IMR-90 (cell line): ENCODE data around the gene LIMS1. TPM values are rescaled to one million over a fixed set of nuclear protein-coding genes. Genes with fewer than 3 reads are reported as not detected.

Source experiments
- ATAC-seq: fragments of 200-7000 bp; cut with Tn5 transposase; 2 replicates; pipeline ENCODE4 v1.9.1; 2020; ENCODE audit warnings: low read depth, mild to moderate bottlenecking, moderate library complexity
- BruUV-seq: library from RNA; stranded (reverse); fragments of 400-500 nt; replicated peaks from 2 replicates; lab custom pipeline; 2021; lab: Mats Ljungman, UMichigan
- CTCF ChIA-PET: fragments of 300-600 bp; formaldehyde crosslinking; extraction: SDS; loops from one replicate; lab custom pipeline; 2021; ENCODE audit warnings: antibody characterized with exemption; lab: Yijun Ruan, JAX
- POLR2A ChIA-PET: fragments of 300-600 bp; sonication (Branson Sonifier 250); formaldehyde crosslinking; loops from one replicate; lab custom pipeline; 2022; ENCODE audit warnings: antibody characterized with exemption; ENCODE audit not compliant: unreplicated experiment; lab: Charles Lee
- DNase-seq: peaks from one replicate; pipeline ENCODE4 v3.0.0; 2013
- H2AFZ ChIP-seq: replicated peaks from 2 replicates; pipeline ENCODE3; 2013; ENCODE audit warnings: low read length, mild to moderate bottlenecking; ENCODE audit not compliant: poor library complexity
- H2AK5ac ChIP-seq: 2 replicates; pipeline ENCODE4 v1.6.1; 2013; ENCODE audit warnings: low read depth, low read length, inconsistent platforms
- H2AK9ac ChIP-seq: replicated peaks from 2 replicates; pipeline ENCODE3; 2013; ENCODE audit warnings: mild to moderate bottlenecking, low read depth, low read length, moderate library complexity; ENCODE audit not compliant: poor library complexity
- H2BK120ac ChIP-seq: 2 replicates; pipeline ENCODE4 v1.6.1; 2013; ENCODE audit warnings: low read depth, low read length, inconsistent platforms
- H2BK15ac ChIP-seq: 3 replicates; pipeline ENCODE4 v1.6.1; 2013; ENCODE audit warnings: low read depth, low read length, inconsistent platforms
- H2BK20ac ChIP-seq: 2 replicates; pipeline ENCODE4 v1.6.1; 2013; ENCODE audit warnings: low read depth, mild to moderate bottlenecking, inconsistent platforms, low read length, moderate library complexity
- H2BK5ac ChIP-seq: 2 replicates; pipeline ENCODE4 v1.6.1; 2013; ENCODE audit warnings: mild to moderate bottlenecking, low read depth, low read length, inconsistent platforms; ENCODE audit not compliant: poor library complexity, severe bottlenecking
- H3K14ac ChIP-seq: replicated peaks from 2 replicates; pipeline ENCODE4 v1.6.1; 2013; ENCODE audit warnings: low read depth, low read length, inconsistent platforms
- H3K18ac ChIP-seq: 2 replicates; pipeline ENCODE4 v1.6.1; 2013; ENCODE audit warnings: low read depth, low read length, control low read depth
- H3K23ac ChIP-seq: 2 replicates; pipeline ENCODE4 v1.6.1; 2013; ENCODE audit warnings: low read depth, low read length, inconsistent platforms
- H3K27ac ChIP-seq: 2 replicates; pipeline ENCODE4 v1.5.1; 2013; ENCODE audit warnings: mild to moderate bottlenecking, control low read depth, low read length; ENCODE audit not compliant: insufficient read depth
- H3K27me3 ChIP-seq: 2 replicates; pipeline ENCODE4 v1.6.1; 2013; ENCODE audit warnings: low read length; ENCODE audit not compliant: control insufficient read depth, insufficient read depth
- H3K36me3 ChIP-seq: 2 replicates; pipeline ENCODE4 v1.6.1; 2013; ENCODE audit warnings: low read length, mixed read lengths; ENCODE audit not compliant: control insufficient read depth, insufficient read depth
- H3K4ac ChIP-seq: 2 replicates; pipeline ENCODE4 v1.6.1; 2013; ENCODE audit warnings: low read depth, low read length, inconsistent platforms
- H3K4me1 ChIP-seq: 2 replicates; pipeline ENCODE4 v1.6.1; 2013; ENCODE audit warnings: low read length, mixed read lengths; ENCODE audit not compliant: control insufficient read depth, insufficient read depth
- H3K4me2 ChIP-seq: 2 replicates; pipeline ENCODE4 v1.6.1; 2013; ENCODE audit warnings: low read depth, mild to moderate bottlenecking, control low read depth, low read length, moderate library complexity
- H3K4me3 ChIP-seq: 2 replicates; pipeline ENCODE4 v1.5.1; 2013; ENCODE audit warnings: low read depth, mild to moderate bottlenecking, control low read depth, low read length, moderate library complexity; ENCODE audit not compliant: insufficient read depth
- H3K56ac ChIP-seq: 2 replicates; pipeline ENCODE4 v1.6.1; 2013; ENCODE audit warnings: low read length, inconsistent platforms; ENCODE audit not compliant: insufficient read depth; ENCODE audit errors: extremely low read depth
- H3K79me1 ChIP-seq, 2 experiments: 2 replicates each; pipeline ENCODE4 v1.6.1; 2013; ENCODE audit warnings: low read length in 2 of 2, inconsistent platforms in 1 of 2, low read depth in 1 of 2
- H3K9ac ChIP-seq: 2 replicates; pipeline ENCODE4 v1.6.1; 2013; ENCODE audit warnings: low read depth, low read length, control low read depth
- H3K9me1 ChIP-seq: 2 replicates; pipeline ENCODE4 v1.6.1; 2013; ENCODE audit warnings: low read length, inconsistent platforms; ENCODE audit not compliant: insufficient read depth
- H3K9me3 ChIP-seq: 2 replicates; pipeline ENCODE4 v1.6.1; 2013; ENCODE audit warnings: low read length; ENCODE audit not compliant: control insufficient read depth, insufficient read depth
- H4K20me1 ChIP-seq: 2 replicates; pipeline ENCODE4 v1.6.1; 2013; ENCODE audit warnings: low read length, inconsistent platforms; ENCODE audit not compliant: insufficient read depth
- H4K5ac ChIP-seq: 2 replicates; pipeline ENCODE4 v1.6.1; 2013; ENCODE audit warnings: mild to moderate bottlenecking, low read depth, low read length, control low read depth
- H4K8ac ChIP-seq, 2 experiments: 2 replicates each; pipeline ENCODE4 v1.6.1; 2013; ENCODE audit warnings: low read depth in 2 of 2, low read length in 2 of 2, control low read depth in 1 of 2, inconsistent platforms in 1 of 2
- H4K91ac ChIP-seq: 2 replicates; pipeline ENCODE4 v1.6.1; 2013; ENCODE audit warnings: low read depth, low read length, inconsistent platforms; ENCODE audit not compliant: insufficient read depth
- CEBPB ChIP-seq: IDR thresholded peaks from 2 replicates; pipeline ENCODE4 v1.6.1; 2012; ENCODE audit warnings: low read depth, low read length, improper control_type of control experiment
- MAZ ChIP-seq: IDR thresholded peaks from 2 replicates; pipeline ENCODE4 v1.6.1; 2012; ENCODE audit warnings: low read depth, mild to moderate bottlenecking, low read length, improper control_type of control experiment, moderate library complexity, borderline replicate concordance
- WGBS, 2 experiments: methylation state at CpG; one replicate each; pipeline versions ENCODE4 v1.1.5 to v1.1.7; 2013; ENCODE audit warnings: missing lambda C conversion rate in 2 of 2; ENCODE audit not compliant: insufficient read length in 1 of 2; ENCODE audit errors: extremely low coverage in 2 of 2; 5-methylcytosine and 5-hydroxymethylcytosine counted together
- dilution Hi-C: fragments of 300-500 bp; cut with HindIII; formaldehyde crosslinking; loops from one replicate; pipeline ENCODE4 v1.14.3; 2018; ENCODE audit warnings: low sequenced_read_pairs; ENCODE audit not compliant: unreplicated experiment
- in situ Hi-C: fragments of 300-500 bp; cut with MboI; formaldehyde crosslinking; loops from 3 replicates; pipeline ENCODE4 v1.14.3; 2019; ENCODE audit warnings: low sequenced_read_pairs, inconsistent platforms, mixed read lengths
- intact Hi-C: fragments of 100-400 bp; cut with micrococcal nuclease; formaldehyde crosslinking; loops from 2 replicates; pipeline ENCODE4 v1.10.0; 2022
- polyA plus RNA-seq, 3 experiments: library from polyadenylated mRNA; depleted of rRNA; stranded (reverse); fragments of >200 nt; gene quantifications; 2 replicates each; pipeline ENCODE4 v1.2.3, GENCODE V29; 2012; ENCODE audit warnings: low replicate concordance in 1 of 3
- total RNA-seq: library from RNA; depleted of rRNA; stranded (reverse); fragments of >200 nt; gene quantifications from 2 replicates; pipeline ENCODE4 v1.2.3, GENCODE V29; 2012

LIMS1 gene
- total and polyA plus RNA-seq, 2 of the 4 experiments (the other 2 are of a cell fraction): 59.1 to 131 TPM

GRCh38 chr2:108588070-108588668, 53.9 kb downstream of the LIMS1 start:
- CTCF ChIA-PET: no interaction called here
- Histone ChIP-seq H3K56ac (no peak overlapping the region), H3K4me1 (peaks cover 20% of the 10 kb centered on the region), H3K27me3 (no peaks in the 10 kb centered on the region), H2AK9ac (no peak overlapping the region), H4K5ac (0 out of 2 replicates have a peak overlapping the region, but pooled peaks have one; percentile 61), H3K27ac (peak overlapping the region; percentile 22; the same call in 1 of the 2 replicates), H3K14ac (peak overlapping the region; percentile 77; the same call in 1 of the 2 replicates), H2AFZ (no peak overlapping the region), H3K23ac (peak overlapping the region; percentile 31; the same call in 1 of the 2 replicates), H2BK120ac (no peak overlapping the region), H2AK5ac (peak overlapping the region; percentile 7; the same call in 1 of the 2 replicates), H3K4me3 (no peak overlapping the region), H3K4me2 (0 out of 2 replicates have a peak overlapping the region, but pooled peaks have one; percentile 19), H2BK5ac (peak overlapping the region; percentile 17), H3K79me1 (peaks cover 36 to 80% of the 10 kb centered on the region in 2 experiments), H3K9ac (no peak overlapping the region), H4K91ac (no peak overlapping the region), H3K36me3 (no peaks in the 10 kb centered on the region), H4K8ac (peak overlapping the region; percentile 22 to 23; a peak in 1 of 4 replicates), H2BK20ac (0 out of 2 replicates have a peak overlapping the region, but pooled peaks have one; percentile 24), H3K9me3 (no peaks in the 10 kb centered on the region), H3K4ac (peak overlapping the region; percentile 42), H2BK15ac (no peak overlapping the region; the same call in 2 of the 3 replicates), H3K9me1 (peaks cover 18% of the 10 kb centered on the region), H4K20me1 (peaks cover 11% of the 10 kb centered on the region; the same call in 1 of the 2 replicates), H3K18ac (peak overlapping the region; percentile 66; the same call in 1 of the 2 replicates)
- ATAC-seq: no peak
- POLR2A ChIA-PET: no interaction called here
- TF ChIP-seq MAZ (no peak), CEBPB (peak; percentile 26; the same call in 1 of the 2 replicates)
- intact Hi-C loops (no loop called here), in situ Hi-C loops (no loop called here), dilution Hi-C loops (no loop called here)
- no TSS peak for BruUV-seq
- no peak for DNase-seq
- 89% methylated on average over 2 of the region's 3 CpGs; no CpG with 5 or more reads in 1 of the 2 experiments for WGBS, 2 experiments
